ENCODE measurements around the gene PPIH.

DNA sequence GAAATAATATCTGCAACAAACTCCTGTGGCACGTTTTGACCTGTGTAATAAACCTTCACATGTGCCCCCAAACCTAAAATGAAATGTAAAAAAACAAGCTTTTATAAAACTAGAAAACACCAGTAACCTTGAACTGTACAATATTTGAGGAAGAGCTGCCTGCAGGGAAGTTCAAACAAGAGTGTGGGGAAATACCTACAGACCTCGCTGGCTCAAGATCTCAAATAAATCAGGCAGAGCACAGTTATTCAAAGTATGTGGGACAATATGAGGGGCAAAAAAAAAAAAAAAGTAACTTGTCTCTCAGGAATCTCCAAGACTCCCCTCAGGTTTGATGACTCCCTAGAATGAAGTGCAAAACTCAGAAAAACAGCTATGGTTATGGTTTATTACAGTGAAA is 37.9 kb upstream of the PPIH start:
- TF ChIP-seq, protein P1, sequence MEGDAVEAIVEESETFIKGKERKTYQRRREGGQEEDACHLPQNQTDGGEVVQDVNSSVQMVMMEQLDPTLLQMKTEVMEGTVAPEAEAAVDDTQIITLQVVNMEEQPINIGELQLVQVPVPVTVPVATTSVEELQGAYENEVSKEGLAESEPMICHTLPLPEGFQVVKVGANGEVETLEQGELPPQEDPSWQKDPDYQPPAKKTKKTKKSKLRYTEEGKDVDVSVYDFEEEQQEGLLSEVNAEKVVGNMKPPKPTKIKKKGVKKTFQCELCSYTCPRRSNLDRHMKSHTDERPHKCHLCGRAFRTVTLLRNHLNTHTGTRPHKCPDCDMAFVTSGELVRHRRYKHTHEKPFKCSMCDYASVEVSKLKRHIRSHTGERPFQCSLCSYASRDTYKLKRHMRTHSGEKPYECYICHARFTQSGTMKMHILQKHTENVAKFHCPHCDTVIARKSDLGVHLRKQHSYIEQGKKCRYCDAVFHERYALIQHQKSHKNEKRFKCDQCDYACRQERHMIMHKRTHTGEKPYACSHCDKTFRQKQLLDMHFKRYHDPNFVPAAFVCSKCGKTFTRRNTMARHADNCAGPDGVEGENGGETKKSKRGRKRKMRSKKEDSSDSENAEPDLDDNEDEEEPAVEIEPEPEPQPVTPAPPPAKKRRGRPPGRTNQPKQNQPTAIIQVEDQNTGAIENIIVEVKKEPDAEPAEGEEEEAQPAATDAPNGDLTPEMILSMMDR (IDR thresholded peaks at IDR 0.05; ENCODE audit: low read length) = no peak
- no peak for TF ChIP-seq EZH2 (IDR thresholded peaks at IDR 0.05; ENCODE audit: borderline replicate concordance, low read length)

All from OCI-LY1 (cell line).